NCI-H460 (cell line): ENCODE results near the gene GATM. TPM values are rescaled to one million over a fixed set of nuclear protein-coding genes. Genes with fewer than 3 reads are reported as not detected.

Experiments
- DNase-seq: peaks from one replicate; pipeline ENCODE4 v3.0.0-alpha.2; 2016; ENCODE audit warnings: low read depth; ENCODE audit errors: extremely low read depth
- polyA plus RNA-seq: library from polyadenylated mRNA; depleted of rRNA; stranded (reverse); fragments of >200 nt; gene quantifications from 2 replicates; pipeline ENCODE4 v1.2.3, GENCODE V29; 2014; cell fraction: nucleus; rRNA removed
- total RNA-seq: library from RNA; depleted of rRNA; stranded (reverse); fragments of >200 nt; shearing (Covaris generic); gene quantifications from 2 replicates; pipeline ENCODE4 v1.2.3, GENCODE V29; 2014; rRNA removed

GATM gene, protein sequence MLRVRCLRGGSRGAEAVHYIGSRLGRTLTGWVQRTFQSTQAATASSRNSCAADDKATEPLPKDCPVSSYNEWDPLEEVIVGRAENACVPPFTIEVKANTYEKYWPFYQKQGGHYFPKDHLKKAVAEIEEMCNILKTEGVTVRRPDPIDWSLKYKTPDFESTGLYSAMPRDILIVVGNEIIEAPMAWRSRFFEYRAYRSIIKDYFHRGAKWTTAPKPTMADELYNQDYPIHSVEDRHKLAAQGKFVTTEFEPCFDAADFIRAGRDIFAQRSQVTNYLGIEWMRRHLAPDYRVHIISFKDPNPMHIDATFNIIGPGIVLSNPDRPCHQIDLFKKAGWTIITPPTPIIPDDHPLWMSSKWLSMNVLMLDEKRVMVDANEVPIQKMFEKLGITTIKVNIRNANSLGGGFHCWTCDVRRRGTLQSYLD
- 0.25 and 0.78 TPM in 2 replicates for total RNA-seq
- polyA plus RNA-seq: not detected in 2 replicates

DNA sequence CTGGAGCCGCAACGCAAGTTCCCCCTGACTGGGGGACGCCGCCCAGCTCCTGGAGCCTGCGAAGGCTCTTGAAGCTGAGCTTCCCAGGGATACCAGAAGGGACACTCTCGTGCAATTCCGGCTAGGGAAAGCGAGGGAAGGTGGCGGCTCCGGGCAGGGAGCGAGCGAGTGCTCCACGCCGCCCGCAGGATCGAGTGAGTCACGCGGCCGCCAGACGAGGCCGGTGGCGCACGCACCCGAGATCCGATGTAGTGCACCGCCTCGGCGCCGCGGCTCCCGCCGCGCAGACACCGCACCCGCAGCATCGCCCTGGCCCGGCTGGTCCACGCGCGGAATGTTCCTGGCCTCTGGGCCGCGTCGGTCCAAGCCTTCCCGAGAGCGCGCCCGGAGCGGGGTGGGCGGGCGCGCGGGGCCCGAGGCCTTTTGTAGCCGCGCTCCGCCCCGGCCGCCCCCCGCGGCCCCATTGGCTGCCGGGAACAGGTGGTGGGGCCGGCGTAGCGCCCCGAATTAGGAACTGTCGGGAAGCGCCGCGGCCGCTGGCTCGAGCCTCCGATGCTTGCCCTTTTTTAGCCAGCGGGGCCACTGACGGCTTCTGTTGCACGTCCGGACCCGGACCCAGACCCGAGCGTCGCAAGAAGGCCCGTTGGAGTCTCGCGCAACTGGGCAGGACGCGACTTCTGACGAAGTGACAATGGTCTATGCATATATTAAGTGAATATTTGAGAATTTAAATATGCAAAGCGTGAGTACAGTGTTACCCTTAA is at the start of gene GATM:
Gene GATM, minus strand, starts transcription at position 396 of the 764 bp plus-strand sequence. Its CDS starts 91 bp downstream, at position 305.
- DNase-seq: peak; percentile 64

DNA sequence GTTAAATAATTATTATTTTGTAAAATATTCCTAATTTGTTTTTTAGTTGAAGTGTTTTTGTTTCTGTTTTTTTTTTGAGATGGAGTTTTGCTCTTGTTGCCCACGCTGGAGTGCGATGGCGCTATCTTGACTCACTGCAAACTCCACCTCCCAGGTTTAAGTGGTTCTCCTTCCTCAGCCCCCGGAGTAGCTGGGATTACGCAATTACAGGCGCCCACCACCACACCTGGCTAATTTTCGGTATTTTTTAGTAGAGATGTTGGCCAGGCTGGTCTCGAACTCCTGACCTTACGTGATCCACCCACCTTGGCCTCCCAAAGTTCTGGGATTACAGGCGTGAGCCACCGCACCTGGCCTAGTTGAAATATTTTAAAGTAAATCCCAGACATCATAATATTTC is 48.7 kb upstream of the GATM start:
- no peak for DNase-seq

DNA sequence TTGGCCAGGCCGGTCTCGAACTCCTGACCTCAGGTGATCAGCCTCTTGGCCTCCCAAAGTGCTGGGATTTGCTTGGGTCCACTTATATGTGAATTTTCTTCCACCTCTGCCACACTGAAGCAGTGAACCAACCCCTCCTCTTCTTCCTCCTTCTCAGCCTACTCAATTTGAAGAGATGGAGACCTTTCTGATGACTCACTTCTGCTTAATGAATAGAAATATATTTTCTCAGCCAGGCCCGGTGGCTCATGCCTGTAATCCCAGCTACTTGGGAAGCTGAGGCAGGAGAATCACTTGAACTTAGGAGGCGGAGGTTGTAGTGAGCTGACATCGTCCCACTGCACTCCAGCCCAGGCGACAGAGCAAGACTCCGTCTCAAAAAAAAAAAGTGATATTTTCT is 46.8 kb upstream of the GATM start:
- no peak for DNase-seq

DNA sequence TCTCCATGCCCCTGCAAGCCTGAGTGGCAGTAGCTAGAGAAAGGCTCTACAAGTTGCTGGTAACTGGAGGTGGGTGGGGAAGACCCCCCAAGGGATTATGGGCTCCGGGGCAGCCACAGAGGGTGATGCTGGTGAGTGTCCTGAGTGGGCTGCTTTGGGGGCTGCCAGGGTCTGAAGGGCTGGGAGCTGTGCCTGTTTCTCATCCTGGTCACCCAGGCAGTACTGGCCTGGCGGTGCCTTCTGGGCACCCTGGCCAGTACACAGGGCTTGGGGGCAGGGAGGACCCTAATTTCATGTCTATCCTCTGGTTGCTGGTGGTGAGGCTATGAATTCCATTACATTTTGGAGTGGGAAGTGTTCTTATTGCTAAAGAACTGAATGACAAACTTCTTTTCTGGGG is 46.1 kb upstream of the GATM start:
- DNase-seq: no peak

DNA sequence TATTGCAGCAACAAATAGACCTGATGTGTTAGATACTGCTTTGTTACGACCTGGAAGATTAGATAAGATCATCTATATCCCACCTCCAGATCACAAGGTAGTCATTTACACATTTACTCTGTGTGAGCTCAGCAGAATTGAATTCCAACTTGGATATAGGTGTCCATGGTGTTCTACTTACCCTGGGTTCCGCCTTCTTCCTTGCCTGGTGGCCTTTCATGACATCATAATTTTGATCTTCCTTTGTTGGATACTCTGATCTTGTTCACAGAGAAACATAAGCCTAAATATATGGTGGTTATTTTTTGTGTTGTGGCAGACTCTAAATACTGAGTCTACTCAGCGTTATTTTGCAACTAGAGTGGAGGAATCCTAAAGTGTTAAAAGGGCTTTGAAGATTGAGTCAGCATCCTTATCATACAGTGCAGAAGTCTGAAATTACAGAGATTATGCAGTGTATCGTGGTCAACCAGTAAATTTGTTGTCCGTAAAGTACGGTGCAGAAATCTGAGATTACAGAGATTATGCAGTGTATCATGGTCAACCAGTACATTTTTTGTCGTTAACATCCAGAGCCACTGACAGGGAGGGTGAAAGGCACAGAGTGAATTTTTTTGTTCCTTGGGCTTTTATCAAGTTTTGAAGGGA is 39.1 kb upstream of the GATM start:
- no peak for DNase-seq

DNA sequence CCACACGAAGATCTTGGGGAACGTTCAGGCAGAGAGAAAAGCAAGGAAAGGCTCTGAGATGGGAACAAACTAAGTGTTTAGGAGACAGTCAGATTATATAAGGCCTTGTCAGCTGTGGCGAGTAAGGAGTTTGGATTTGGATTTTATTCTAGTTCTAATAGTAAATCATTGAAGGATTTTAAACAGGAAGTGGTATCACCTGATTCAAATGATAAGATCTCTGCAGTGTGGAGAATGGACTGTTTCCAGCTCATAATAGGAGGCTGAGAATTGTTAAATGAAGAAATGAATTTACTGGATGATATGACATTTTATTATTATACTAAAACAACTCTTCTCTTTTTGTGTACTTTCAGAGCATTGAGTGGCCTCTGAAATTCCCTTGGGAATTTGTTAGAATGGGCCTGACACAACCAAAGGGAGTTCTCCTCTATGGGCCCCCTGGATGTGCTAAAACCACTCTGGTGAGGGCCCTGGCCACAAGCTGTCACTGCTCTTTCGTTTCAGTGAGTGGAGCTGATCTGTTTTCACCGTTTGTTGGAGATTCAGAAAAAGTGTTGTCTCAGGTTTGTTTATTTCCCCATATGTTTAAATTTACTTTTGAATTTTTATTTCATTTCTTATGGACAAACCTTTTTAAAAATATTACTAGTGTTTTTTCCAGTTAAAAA is 36.0 kb upstream of the GATM start:
- DNase-seq: no peak

DNA sequence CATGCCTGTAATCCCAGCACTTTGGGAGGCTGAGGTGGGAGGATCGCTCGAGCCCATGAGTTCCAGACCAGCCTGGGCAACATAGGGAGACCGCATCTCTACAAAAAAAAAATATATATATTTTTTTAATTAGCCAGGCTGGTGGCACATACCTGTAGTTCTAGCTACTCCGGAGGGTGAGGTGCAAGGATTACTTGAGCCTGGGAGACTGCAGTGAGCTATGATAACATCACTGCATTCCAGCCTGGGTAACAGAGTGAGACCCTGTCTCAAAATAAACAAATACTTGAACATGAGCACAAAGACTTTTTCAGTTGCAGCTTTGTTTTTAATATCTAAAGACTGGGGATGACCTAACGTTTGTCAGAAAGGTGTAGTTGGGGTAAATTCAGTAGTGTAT is 31.3 kb upstream of the GATM start:
- DNase-seq: no peak

DNA sequence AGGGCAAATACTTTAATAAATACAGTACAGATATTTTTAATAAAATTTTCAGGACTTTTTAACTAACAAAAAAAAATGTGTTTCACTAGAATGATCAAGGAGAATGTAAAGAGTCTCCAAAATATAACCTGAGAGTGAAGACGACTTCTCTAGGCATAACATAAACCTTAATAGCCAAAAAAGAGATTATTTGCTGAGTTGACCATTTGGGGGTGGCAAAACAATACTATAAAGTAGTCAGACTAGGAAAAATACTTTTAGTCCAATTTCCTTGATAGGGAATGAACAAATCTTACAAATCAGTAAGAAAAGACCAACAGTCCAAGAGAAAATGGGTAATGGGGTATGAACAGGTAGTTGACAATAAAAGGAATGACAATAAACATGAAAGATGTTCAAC is 29.4 kb upstream of the GATM start:
- DNase-seq: no peak

DNA sequence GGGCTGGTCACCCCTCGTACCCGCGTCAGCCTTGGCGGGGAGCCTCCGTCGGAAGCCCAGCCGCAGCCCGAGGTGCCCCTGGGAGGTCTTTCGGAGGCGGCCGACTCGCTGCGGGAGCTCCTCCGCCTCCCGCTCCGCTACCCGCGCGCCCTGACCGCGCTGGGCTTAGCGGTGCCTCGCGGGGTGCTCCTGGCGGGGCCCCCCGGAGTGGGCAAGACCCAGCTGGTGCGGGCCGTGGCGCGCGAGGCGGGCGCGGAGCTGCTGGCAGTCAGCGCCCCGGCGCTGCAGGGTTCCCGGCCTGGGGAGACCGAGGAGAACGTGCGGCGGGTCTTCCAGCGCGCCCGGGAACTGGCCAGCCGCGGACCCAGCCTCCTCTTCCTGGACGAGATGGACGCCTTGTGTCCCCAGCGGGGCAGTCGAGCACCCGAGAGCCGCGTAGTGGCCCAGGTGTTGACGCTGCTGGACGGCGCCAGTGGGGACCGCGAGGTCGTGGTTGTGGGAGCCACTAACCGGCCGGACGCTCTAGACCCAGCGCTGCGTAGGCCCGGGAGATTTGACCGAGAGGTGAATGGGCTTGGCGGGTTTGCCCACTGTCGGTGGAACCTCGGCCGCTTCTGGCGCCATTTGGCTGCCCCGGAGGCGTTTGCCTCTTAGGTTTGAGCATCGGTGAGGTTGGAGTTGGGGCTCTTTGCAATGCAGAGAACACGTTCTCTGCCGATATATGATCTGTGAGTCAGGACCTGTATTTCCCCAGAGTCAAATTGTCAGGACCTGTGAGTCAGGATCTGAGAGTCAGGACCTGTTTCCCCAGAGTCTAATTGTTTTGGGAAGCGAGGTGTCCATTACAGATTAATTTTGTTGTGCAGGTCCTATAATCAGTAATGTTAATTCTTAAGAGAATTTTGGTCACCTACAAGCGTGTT is 24.9 kb upstream of the GATM start:
- DNase-seq: no peak

DNA sequence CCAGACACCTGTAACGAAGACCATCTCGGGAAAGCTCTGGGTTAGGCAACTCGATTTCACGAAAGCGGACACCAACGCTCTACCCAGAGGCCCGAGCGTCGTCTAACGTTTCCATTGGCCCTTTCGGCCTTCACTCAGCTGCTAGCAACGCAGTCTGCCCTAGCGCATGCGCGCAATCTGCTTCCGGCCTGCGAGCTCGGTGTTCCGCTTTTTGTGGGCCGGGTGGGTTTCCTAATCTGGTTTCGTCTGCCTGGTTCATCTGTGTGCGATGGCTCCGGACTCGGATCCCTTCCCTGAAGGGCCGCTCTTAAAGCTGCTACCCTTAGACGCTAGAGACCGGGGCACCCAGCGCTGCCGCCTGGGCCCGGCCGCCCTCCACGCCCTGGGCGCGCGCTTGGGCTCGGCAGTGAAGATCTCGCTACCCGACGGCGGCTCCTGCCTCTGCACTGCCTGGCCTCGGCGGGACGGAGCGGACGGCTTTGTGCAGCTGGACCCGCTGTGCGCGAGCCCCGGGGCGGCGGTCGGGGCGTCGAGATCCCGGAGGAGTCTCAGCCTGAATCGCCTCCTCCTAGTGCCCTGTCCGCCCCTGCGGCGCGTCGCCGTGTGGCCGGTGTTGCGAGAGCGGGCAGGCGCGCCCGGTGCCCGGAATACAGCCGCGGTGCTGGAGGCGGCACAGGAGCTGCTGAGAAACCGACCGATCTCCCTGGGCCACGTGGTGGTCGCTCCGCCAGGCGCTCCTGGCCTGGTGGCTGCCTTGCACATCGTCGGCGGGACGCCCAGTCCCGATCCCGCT is 24.0 kb upstream of the GATM start:
- peak; percentile 96 for DNase-seq

DNA sequence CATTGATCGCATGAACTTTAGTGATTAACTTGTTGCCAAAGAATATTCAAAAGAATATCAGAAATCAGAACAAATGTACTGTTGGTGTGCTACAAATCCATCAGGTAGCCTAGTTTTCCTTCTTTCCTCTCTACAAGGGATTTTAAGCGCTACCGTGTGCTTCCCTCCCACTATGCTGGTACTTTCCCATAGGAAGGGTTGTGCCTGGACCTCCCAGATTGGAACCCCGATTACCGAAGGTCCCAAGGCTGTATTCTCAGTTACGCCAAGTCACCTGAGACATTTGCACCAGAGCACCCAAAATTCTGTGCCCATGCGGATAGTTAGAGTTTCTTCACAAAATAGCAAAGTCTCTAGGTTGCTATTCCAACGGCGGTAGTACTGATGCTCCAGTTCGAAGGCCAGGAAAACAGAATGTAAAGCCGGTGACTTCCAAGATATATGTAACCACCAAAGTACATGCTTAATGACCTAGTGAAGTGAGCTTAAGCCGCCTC is 23.4 kb upstream of the GATM start:
- DNase-seq: no peak

DNA sequence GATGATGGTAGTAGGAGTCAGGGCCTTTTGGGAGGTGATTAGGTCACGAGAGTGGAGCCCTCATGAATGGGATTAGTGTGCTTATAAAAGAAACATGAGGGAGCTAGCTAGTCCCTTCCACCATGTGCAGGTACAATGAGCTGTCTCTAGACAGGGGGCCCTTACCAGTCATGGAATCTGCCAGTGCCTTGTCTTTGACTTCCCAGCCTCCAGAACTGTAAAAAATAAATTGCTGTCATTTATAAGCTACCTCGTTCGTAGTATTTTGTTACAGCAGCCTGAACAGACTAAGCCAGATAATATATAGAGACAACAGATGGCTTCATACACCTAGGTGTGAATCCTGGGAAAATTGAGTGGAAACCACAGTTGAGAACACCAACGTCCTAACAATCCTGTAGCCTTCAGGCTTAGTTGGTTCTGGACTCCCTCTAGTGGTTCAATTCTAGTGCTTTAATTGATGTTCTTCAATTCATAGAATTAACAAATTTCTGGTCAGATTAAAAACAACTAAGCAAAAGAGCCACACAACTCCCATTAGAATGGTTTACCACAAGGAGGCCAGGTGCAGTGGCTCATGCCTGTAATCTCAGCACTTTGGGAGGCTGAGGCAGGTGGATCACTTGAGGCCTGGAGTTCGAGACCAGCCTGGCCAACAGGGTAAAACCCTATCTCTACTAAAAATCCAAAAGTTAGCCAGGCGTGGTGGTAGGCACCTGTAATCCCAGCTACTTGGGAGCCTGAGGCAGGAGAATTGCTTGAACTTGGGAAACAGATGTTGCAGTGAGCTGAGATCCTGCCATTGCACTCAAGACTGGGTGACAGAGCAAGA is 21.3 kb upstream of the GATM start:
- DNase-seq: peak; percentile 52

DNA sequence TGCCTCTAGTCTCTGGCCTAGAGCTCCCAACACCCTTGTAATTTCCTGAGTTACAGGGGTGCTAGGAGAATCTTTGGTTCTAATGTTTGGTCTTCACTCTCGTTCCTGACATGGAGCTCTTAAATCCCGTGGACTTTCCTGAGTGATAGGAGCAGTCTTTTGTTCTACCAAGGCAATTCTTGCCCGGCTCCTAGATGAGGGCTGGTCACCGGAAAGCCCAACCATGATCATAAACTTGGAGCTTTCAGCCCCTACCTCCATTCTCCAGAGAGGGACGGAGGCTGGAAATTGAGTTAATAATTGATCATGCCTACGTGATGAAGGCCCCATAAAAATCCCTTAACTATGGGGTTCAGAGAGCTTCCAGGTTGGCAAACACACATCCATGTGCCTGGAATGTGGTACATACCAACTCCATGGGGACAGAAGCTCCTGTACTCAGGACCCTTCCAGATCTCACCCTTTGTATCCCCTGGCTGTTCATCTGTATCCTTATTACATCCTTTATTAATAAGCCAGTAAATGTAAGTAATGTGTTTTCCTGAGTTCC is 18.8 kb upstream of the GATM start:
- DNase-seq: no peak

DNA sequence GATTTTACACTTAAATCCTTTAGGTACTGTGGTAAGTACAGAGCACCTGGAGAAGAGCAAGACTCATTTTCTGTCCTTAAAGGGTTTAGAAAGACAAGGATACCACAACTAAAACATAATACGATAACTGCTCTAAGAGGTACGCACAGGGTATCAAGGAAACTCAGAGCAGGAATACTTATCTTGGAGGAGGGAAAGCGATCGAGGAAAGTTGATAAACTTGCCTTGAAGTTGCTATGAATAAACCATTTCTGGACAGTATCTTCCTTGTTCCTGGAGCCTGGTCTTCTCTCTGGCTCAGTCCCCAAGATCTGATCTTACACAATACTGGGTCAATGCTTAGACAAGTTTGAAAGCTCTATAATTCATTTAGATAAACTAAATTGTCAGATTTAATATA is 17.6 kb upstream of the GATM start:
- DNase-seq: no peak

DNA sequence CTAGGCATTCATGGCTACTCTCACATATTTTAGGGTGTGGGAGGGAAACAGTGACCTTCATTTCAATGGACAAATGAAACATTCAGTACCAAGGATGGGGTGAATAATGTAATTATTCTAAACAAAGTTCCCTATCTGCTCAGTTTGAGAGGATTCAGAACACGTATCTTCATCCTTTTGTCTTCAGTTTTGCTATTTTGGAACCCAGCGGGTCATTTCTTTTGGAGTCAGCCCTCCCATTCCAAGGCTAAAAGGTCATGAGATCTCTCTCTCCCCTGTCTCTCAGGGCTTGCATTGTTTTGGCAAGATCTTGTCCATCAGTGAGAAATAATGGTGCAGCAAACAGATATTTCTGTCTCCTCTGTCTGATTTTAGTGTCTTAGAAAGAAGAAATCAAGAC is 16.3 kb upstream of the GATM start:
- DNase-seq: no peak

DNA sequence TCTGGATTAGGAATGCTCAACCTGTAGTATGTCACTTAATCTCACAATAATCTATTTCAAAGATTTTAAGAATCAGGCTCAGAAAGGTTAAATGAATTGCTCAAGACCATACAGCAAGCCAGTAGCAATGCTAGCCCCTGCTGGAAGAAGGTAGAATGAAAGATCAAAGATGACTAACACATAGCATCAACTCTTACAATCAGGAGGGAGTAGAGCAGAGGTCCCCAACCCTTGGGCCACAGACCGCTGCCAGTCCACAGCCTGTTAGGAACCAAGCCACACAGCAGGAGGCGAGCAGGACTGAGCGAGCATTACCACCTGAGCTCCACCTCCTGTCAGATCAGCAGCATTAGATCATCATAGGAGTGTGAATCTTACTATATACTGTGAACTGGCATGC is 15.5 kb upstream of the GATM start:
- DNase-seq: no peak

DNA sequence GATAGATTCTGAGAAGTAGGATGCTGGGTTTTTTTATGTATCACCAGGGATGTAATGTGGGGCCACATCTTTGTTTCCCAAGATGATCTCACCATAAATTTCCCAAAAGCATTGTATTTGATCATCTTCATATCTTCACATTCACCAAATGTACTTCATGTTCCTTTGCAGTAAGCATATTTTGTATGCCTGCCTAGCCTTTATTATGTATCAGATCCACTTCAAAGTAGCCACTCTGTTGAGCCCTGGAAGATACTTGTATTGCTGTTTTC is 14.2 kb upstream of the GATM start:
- DNase-seq: no peak
